NCI-H2196 (cell line): ENCODE data around the gene LAMA5.

Experiments used
- DNase-seq: peaks from one replicate; lab custom pipeline; 2025; ENCODE audit not compliant: unreplicated experiment; lab: John Stamatoyannopoulos, UW

Gene LAMA5

GRCh38 chr20:62306414-62307187, 60.5 kb downstream of the LAMA5 start:
- no peak for DNase-seq

- DNase-seq: no peak
Observed at GRCh38 chr20:62305765-62306413, 61.2 kb downstream of the LAMA5 start.

GRCh38 chr20:62305149-62305764, 61.9 kb downstream of the LAMA5 start:
- DNase-seq: no peak

- no peak for DNase-seq
Observed at GRCh38 chr20:62304331-62305148, 62.6 kb downstream of the LAMA5 start.

- no peak for DNase-seq
Observed at GRCh38 chr20:62303340-62304226, 63.5 kb downstream of the LAMA5 start.

GRCh38 chr20:62303062-62303339, 64.1 kb downstream of the LAMA5 start:
- DNase-seq: no peak

- DNase-seq: peak; percentile 98
Observed at GRCh38 chr20:62302341-62303061, 64.6 kb downstream of the LAMA5 start, which contains the start of gene ADRM1. ADRM1 (plus strand) TSS chr20:62302997; CDS start chr20:62303569, 572 bp downstream.

GRCh38 chr20:62301773-62302340, 65.3 kb downstream of the LAMA5 start:
- peak; percentile 91 for DNase-seq

GRCh38 chr20:62301111-62301668, 65.9 kb downstream of the LAMA5 start:
- no peak for DNase-seq

GRCh38 chr20:62300319-62300718, 66.8 kb downstream of the LAMA5 start:
- DNase-seq: no peak

GRCh38 chr20:62299666-62300236, 67.4 kb downstream of the LAMA5 start:
- DNase-seq: no peak

GRCh38 chr20:62298577-62299249, 68.4 kb downstream of the LAMA5 start:
- no peak for DNase-seq

GRCh38 chr20:62297449-62298227, 69.5 kb downstream of the LAMA5 start:
- DNase-seq: no peak

- no peak for DNase-seq
Observed at GRCh38 chr20:62296724-62297448, 70.2 kb downstream of the LAMA5 start.

GRCh38 chr20:62294516-62294915, 72.6 kb downstream of the LAMA5 start:
- DNase-seq: no peak

GRCh38 chr20:62293946-62294345, 73.2 kb downstream of the LAMA5 start:
- DNase-seq: no peak
